ENCODE results near the gene WDR35. TPM values are rescaled to one million over a fixed set of nuclear protein-coding genes. Genes with fewer than 3 reads are reported as not detected.

Gene WDR35
- total RNA-seq, 1 experiment from 2014 or later, result 15.9 TPM

- Histone ChIP-seq H3K36me3 (ENCODE audit: insufficient read depth, low read length) (peaks cover 29% of the 10 kb centered on the region), H4K20me1 (ENCODE audit: insufficient read depth, low read depth, low read length) (no peaks in the 10 kb centered on the region), H3K4me3 (ENCODE audit: low read length) (no peak overlapping the region), H3K9ac (ENCODE audit: low read length) (no peak overlapping the region), H3K27me3 (ENCODE audit: low read length) (no peaks in the 10 kb centered on the region), H3K9me3 (ENCODE audit: low read length) (no peaks in the 10 kb centered on the region), H3K27ac (ENCODE audit: low read length) (no peak overlapping the region), H2AFZ (ENCODE audit: low read length) (no peak overlapping the region), H3K4me2 (ENCODE audit: low read depth, low read length, poor library complexity, severe bottlenecking) (no peak overlapping the region), H3K9me2 (replicated peaks; ENCODE audit: insufficient read depth, low read length) (no peaks in the 10 kb centered on the region), H3K79me2 (ENCODE audit: low read length) (peaks cover 9% of the 10 kb centered on the region), H3K4me1 (ENCODE audit: low read length) (no peaks in the 10 kb centered on the region)
- DNase-seq, result no peak
These were observed 10.0 kb downstream of the WDR35 start for GRCh38 chr2:19979932-19980331.

- H3K36me3 ChIP-seq (ENCODE audit: insufficient read depth, low read length), result peaks cover 39% of the 10 kb centered on the region
- no peak for DNase-seq
These were observed 16.4 kb downstream of the WDR35 start for GRCh38 chr2:19973466-19973865.

GRCh38 chr2:19971691-19972090 lies 18.2 kb downstream of the WDR35 start:
- H3K9me2 ChIP-seq (replicated peaks; ENCODE audit: insufficient read depth, low read length), result no peaks in the 10 kb centered on the region
- H3K79me2 ChIP-seq (ENCODE audit: low read length), result peaks cover 3% of the 10 kb centered on the region; the same call in 1 of the 2 replicates
- H3K9ac ChIP-seq (ENCODE audit: low read length), result no peak overlapping the region
- H3K9me3 ChIP-seq (ENCODE audit: low read length), result no peaks in the 10 kb centered on the region
- H3K36me3 ChIP-seq (ENCODE audit: insufficient read depth, low read length), result peaks cover 28% of the 10 kb centered on the region
- H3K27ac ChIP-seq (ENCODE audit: low read length), result no peak overlapping the region
- no peaks in the 10 kb centered on the region for H3K4me1 ChIP-seq (ENCODE audit: low read length)
- DNase-seq, result no peak
- no peak overlapping the region for H2AFZ ChIP-seq (ENCODE audit: low read length)
- H3K27me3 ChIP-seq (ENCODE audit: low read length), result no peaks in the 10 kb centered on the region
- H3K4me3 ChIP-seq (ENCODE audit: low read length), result no peak overlapping the region
- H3K4me2 ChIP-seq (ENCODE audit: low read depth, low read length, poor library complexity, severe bottlenecking), result no peak overlapping the region
- no peaks in the 10 kb centered on the region for H4K20me1 ChIP-seq (ENCODE audit: insufficient read depth, low read depth, low read length)

More at GRCh38 chr2:19973466-19973865, 16.4 kb downstream of the WDR35 start:
- Histone ChIP-seq H3K27me3 (ENCODE audit: low read length) (no peaks in the 10 kb centered on the region), H3K9me2 (replicated peaks; ENCODE audit: insufficient read depth, low read length) (no peaks in the 10 kb centered on the region), H3K9ac (ENCODE audit: low read length) (no peak overlapping the region), H3K79me2 (ENCODE audit: low read length) (peaks cover 3% of the 10 kb centered on the region; the same call in 1 of the 2 replicates), H3K27ac (ENCODE audit: low read length) (no peak overlapping the region), H4K20me1 (ENCODE audit: insufficient read depth, low read depth, low read length) (no peaks in the 10 kb centered on the region), H3K4me3 (ENCODE audit: low read length) (no peak overlapping the region), H3K4me2 (ENCODE audit: low read depth, low read length, poor library complexity, severe bottlenecking) (no peak overlapping the region), H2AFZ (ENCODE audit: low read length) (no peak overlapping the region), H3K4me1 (ENCODE audit: low read length) (no peaks in the 10 kb centered on the region), H3K9me3 (ENCODE audit: low read length) (no peaks in the 10 kb centered on the region)

GRCh38 chr2:19963386-19963785 lies 26.5 kb downstream of the WDR35 start:
- Histone ChIP-seq H3K9me3 (ENCODE audit: low read length) (no peaks in the 10 kb centered on the region), H2AFZ (ENCODE audit: low read length) (no peak overlapping the region), H3K36me3 (ENCODE audit: insufficient read depth, low read length) (peaks cover 5% of the 10 kb centered on the region; the same call in 1 of the 2 replicates), H3K4me1 (ENCODE audit: low read length) (no peaks in the 10 kb centered on the region), H3K79me2 (ENCODE audit: low read length) (no peaks in the 10 kb centered on the region), H3K9me2 (replicated peaks; ENCODE audit: insufficient read depth, low read length) (no peaks in the 10 kb centered on the region), H3K27ac (ENCODE audit: low read length) (no peak overlapping the region), H3K4me2 (ENCODE audit: low read depth, low read length, poor library complexity, severe bottlenecking) (no peak overlapping the region), H3K27me3 (ENCODE audit: low read length) (no peaks in the 10 kb centered on the region), H3K9ac (ENCODE audit: low read length) (no peak overlapping the region), H3K4me3 (ENCODE audit: low read length) (no peak overlapping the region), H4K20me1 (ENCODE audit: insufficient read depth, low read depth, low read length) (no peaks in the 10 kb centered on the region)
- no peak for DNase-seq

- Histone ChIP-seq H2AFZ (ENCODE audit: low read length) (no peak overlapping the region), H3K79me2 (ENCODE audit: low read length) (no peaks in the 10 kb centered on the region), H3K9me2 (replicated peaks; ENCODE audit: insufficient read depth, low read length) (no peaks in the 10 kb centered on the region), H3K4me1 (ENCODE audit: low read length) (peaks cover 2% of the 10 kb centered on the region; the same call in 1 of the 2 replicates), H3K27me3 (ENCODE audit: low read length) (no peaks in the 10 kb centered on the region), H3K9me3 (ENCODE audit: low read length) (no peaks in the 10 kb centered on the region), H3K4me2 (ENCODE audit: low read depth, low read length, poor library complexity, severe bottlenecking) (no peak overlapping the region), H3K4me3 (ENCODE audit: low read length) (no peak overlapping the region), H3K9ac (ENCODE audit: low read length) (no peak overlapping the region), H3K27ac (ENCODE audit: low read length) (no peak overlapping the region), H3K36me3 (ENCODE audit: insufficient read depth, low read length) (no peaks in the 10 kb centered on the region; the same call in 1 of the 2 replicates), H4K20me1 (ENCODE audit: insufficient read depth, low read depth, low read length) (no peaks in the 10 kb centered on the region)
- DNase-seq, result peak; percentile 89
These were observed 34.1 kb downstream of the WDR35 start for GRCh38 chr2:19955544-19956422.

GRCh38 chr2:19949071-19949470 lies 40.8 kb downstream of the WDR35 start:
- no peak for DNase-seq
- no peaks in the 10 kb centered on the region for H3K4me1 ChIP-seq (ENCODE audit: low read length)
- H3K27ac ChIP-seq (ENCODE audit: low read length), result no peak overlapping the region
- H3K4me2 ChIP-seq (ENCODE audit: low read depth, low read length, poor library complexity, severe bottlenecking), result no peak overlapping the region
- no peak overlapping the region for H2AFZ ChIP-seq (ENCODE audit: low read length)
- H3K9me2 ChIP-seq (replicated peaks; ENCODE audit: insufficient read depth, low read length), result no peaks in the 10 kb centered on the region
- peaks cover 7% of the 10 kb centered on the region for H3K36me3 ChIP-seq (ENCODE audit: insufficient read depth, low read length)
- no peaks in the 10 kb centered on the region for H3K9me3 ChIP-seq (ENCODE audit: low read length)
- no peaks in the 10 kb centered on the region for H3K79me2 ChIP-seq (ENCODE audit: low read length)
- H4K20me1 ChIP-seq (ENCODE audit: insufficient read depth, low read depth, low read length), result no peaks in the 10 kb centered on the region
- H3K9ac ChIP-seq (ENCODE audit: low read length), result no peak overlapping the region
- no peak overlapping the region for H3K4me3 ChIP-seq (ENCODE audit: low read length)
- no peaks in the 10 kb centered on the region for H3K27me3 ChIP-seq (ENCODE audit: low read length)

- H3K9ac ChIP-seq (ENCODE audit: low read length), result no peak overlapping the region
- no peaks in the 10 kb centered on the region for H3K9me3 ChIP-seq (ENCODE audit: low read length)
- peaks cover 7% of the 10 kb centered on the region for H3K36me3 ChIP-seq (ENCODE audit: insufficient read depth, low read length)
- no peaks in the 10 kb centered on the region for H3K9me2 ChIP-seq (replicated peaks; ENCODE audit: insufficient read depth, low read length)
- no peaks in the 10 kb centered on the region for H3K4me1 ChIP-seq (ENCODE audit: low read length)
- no peak overlapping the region for H3K4me2 ChIP-seq (ENCODE audit: low read depth, low read length, poor library complexity, severe bottlenecking)
- H3K27me3 ChIP-seq (ENCODE audit: low read length), result no peaks in the 10 kb centered on the region
- no peaks in the 10 kb centered on the region for H3K79me2 ChIP-seq (ENCODE audit: low read length)
- no peak overlapping the region for H3K4me3 ChIP-seq (ENCODE audit: low read length)
- no peak overlapping the region for H3K27ac ChIP-seq (ENCODE audit: low read length)
- H4K20me1 ChIP-seq (ENCODE audit: insufficient read depth, low read depth, low read length), result no peaks in the 10 kb centered on the region
- DNase-seq, result no peak
- no peak overlapping the region for H2AFZ ChIP-seq (ENCODE audit: low read length)
These were observed 42.5 kb downstream of the WDR35 start for GRCh38 chr2:19947184-19947940.

GRCh38 chr2:19944205-19944845 lies 45.6 kb downstream of the WDR35 start:
- H3K9ac ChIP-seq (ENCODE audit: low read length), result no peak overlapping the region
- H3K36me3 ChIP-seq (ENCODE audit: insufficient read depth, low read length), result peaks cover 17% of the 10 kb centered on the region; the same call in 1 of the 2 replicates
- no peak overlapping the region for H3K4me2 ChIP-seq (ENCODE audit: low read depth, low read length, poor library complexity, severe bottlenecking)
- DNase-seq, result no peak
- H2AFZ ChIP-seq (ENCODE audit: low read length), result no peak overlapping the region
- no peaks in the 10 kb centered on the region for H3K27me3 ChIP-seq (ENCODE audit: low read length)
- no peaks in the 10 kb centered on the region for H3K9me3 ChIP-seq (ENCODE audit: low read length)
- no peak overlapping the region for H3K4me3 ChIP-seq (ENCODE audit: low read length)
- no peaks in the 10 kb centered on the region for H3K4me1 ChIP-seq (ENCODE audit: low read length)
- no peak overlapping the region for H3K27ac ChIP-seq (ENCODE audit: low read length)
- H3K9me2 ChIP-seq (replicated peaks; ENCODE audit: insufficient read depth, low read length), result peaks cover 3% of the 10 kb centered on the region
- H4K20me1 ChIP-seq (ENCODE audit: insufficient read depth, low read depth, low read length), result no peaks in the 10 kb centered on the region
- no peaks in the 10 kb centered on the region for H3K79me2 ChIP-seq (ENCODE audit: low read length)
